GM18873 (cell line): ENCODE results near the gene ARHGEF16.

Experiments used
- ATAC-seq: cut with Tn5 transposase; IDR thresholded peaks from one replicate; pipeline ENCODE4 v1.9.1; 2021; ENCODE audit warnings: mild to moderate bottlenecking, moderate library complexity, moderate number of reproducible peaks; ENCODE audit not compliant: unreplicated experiment, low FRiP score

The ARHGEF16 gene

DNA sequence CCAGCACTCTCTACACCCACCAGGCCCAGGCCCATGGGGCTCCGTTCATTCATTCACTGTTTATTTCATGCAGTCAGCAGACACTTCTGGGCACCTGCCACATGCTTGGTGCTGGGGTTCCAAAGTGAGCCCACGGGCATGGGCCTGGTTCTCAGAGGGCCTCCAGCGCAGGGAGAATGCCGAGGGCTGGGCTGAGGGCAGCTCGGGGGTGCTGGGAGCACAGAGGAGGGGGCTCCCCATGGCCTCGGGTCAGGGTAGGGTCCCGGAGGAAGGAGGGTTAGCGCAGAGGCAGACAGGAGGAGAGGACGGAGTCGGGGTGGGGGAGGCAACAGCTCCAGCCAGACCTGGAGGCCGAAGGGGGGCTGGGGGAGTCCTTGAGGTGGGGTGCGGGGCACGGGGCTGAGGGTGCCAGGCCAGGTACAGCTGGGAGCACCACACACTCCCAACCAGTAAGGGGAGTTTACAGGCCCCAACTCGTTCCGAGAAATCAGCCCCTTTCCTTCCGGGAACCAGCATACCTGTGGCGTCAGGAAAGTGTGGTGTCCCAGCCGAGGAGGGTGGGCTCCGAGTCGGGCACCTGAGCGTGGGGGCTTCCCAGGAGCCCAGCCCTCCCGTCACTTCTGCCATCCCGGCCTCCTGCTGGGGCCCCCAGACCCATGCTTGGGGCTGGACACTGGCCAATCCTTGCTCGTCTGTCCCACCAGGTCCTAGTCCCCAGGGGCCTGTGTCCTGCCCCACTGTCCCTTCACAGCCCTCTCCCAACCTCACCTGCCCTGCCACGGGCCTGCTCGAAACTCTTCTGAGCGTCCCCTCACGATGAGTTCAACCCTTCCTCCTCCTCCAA lies 10.8 kb downstream of the ARHGEF16 start:
- no peak for ATAC-seq

DNA sequence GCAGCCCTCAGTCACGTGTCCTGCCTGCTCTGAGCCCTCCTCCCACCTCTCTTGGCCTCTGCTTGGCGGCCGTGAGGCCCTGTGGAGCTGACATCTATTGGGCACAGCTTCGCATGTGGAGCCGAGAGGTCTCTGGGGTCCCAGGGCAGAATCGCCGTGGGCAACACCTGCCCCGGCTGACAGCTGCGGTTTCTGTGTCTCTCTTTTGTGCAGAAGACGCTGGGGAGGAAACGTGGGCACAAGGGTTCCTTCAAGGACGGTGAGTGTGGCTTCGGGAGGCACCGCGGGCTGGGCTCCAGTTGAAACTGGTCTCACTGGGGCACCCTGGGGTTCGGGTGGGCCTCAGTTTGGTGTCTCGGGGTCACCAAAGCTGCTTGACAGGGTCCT lies 11.5 kb downstream of the ARHGEF16 start:
- ATAC-seq: no peak

DNA sequence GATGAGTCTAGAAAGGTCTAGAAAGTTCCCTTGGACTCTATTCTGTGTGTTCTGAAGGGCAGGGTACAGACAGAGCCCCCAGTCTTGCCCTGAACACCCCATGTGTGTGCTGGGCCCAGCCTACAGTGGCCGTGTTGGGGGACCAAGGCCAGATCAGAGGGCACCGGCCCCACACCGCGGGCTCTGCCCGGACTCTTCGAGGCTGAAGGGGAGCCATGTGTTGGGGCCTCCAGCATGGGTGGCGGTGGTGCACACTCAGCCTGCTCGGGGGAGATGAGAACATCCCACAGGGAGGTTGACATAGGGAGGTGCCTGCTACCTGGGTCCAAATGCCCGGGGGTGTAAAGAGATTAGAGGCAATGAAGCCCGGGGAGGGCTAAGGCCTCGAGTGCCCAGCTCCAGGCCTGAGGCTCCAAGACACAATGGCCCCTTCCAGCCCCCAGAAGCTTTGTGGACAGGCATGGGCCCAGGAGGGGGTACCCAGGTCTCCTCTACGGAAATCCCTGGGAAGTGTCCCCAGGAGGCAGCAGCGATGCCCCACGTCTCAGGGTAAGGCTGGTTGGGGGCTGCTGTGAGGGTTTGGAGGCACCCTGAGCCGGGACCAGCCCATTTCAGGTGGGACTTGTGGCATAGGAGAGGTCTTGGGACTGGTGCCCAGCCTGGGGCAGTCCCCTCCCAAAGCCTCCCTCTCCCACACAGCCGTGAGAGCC lies 12.1 kb downstream of the ARHGEF16 start:
- no peak for ATAC-seq

DNA sequence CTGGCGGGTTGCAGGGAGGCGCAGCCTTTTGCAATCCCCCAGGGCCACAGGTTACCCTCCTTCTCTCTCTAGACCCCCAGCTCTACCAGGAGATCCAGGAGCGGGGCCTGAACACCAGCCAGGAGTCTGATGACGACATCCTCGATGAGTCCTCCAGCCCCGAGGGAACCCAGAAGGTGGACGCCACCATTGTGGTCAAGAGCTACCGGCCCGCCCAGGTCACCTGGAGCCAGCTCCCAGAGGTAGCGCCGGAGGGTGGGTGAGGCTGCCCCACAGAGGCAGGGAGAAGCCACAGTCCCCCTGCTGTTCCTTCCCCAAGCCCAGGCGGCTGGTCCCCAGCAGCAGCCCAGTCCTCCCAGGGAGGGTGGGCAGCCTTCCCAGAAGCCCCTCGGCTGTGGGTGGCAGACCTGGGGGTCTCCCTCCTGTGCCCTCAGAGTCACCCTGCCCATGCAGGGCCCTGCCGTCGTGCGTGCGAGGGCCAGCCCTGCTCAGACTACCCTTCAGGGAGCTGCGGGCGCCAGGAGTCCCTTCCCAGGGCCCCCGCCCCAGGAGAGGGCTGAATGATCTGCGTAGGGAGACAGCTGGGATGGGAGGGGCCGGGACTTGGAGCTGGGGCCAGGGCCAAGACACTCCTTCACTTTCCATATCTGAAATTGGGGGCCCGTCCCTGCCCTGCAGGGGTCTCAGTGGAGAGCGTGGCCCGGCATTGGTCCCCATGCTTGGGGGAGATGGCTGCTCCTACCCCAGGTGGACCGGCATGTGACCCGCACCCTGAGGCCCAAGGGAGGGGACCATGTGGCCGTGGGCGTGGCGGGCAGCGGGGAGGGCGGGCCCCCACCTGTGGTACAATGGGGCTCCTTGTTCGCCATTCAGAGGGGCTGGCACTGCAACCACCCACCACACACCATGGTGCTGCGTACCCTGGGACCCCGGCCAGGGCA lies 12.9 kb downstream of the ARHGEF16 start:
- no peak for ATAC-seq

DNA sequence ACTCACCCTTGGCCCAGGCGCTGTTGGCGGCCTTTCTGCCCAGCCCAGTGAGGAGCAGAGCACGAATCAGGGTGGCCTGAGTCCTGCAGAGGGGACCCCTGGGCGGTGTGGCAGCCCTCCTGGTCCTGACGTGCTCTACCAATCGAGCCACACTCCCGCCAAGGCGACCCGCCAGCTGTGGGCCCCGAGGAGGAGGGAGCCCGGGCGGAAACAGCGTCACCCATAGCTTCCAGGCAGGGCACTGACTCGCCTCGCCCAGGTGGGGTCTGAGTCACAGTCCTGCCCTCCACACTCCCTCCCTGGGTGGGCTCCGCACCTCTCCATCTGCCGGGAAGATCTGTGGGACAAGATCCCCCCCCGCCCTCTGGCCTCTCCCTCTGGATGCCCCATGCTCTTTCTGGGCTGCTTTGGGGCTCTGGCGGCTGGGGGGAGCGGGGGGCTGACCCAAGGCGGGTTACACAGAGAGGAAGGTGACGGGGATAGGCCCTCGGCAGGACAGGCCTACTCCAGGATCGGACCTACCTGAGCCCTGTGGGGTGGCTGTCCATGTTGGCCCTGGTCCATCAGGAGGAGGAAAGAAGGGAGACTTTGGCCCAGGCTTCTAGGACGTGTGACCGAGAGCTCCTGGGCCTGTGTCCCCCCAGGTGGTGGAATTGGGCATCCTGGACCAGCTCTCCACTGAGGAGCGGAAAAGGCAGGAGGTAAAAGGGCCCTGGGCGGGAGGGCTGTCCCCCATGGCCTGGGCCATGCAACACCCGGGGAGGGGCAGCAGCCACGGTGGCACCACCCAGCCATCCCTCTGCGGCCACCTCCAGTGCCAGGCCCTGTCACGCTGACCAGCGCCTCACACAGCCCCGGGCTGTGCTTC lies 14.0 kb downstream of the ARHGEF16 start:
- ATAC-seq: no peak

DNA sequence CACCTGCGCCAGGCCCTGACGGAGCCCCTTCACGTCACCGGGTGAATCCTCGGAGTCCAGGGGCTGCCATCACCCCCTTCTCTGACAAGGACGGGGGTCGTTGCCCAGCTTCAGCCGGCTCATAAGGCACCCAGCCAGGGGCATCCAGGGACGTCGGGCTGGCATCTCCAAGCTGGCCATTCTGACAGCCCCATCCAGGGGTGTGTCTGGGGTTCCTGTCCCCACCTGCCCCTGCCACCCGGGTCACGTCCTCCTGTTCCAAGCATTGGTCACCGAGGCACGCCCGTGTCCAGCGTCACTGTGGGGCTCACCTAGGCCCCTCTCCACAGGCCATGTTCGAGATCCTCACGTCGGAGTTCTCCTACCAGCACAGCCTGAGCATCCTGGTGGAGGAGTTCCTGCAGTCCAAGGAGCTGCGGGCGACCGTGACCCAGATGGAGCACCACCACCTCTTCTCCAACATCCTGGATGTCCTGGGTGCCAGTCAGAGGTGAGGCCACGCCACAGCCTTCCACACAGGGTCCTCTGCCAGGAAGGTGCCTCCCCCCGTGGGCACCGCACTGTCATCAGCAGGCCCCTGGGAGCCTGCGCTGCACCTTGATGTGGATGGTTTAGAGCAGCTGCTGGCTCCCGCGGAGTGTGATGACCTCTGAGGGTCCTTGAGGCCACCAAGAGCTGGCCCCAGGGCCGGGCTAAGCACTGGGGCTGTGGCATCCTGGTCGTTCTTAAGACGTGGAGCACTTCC lies 14.8 kb downstream of the ARHGEF16 start:
- ATAC-seq: no peak

GRCh38 chr1:3469849-3470649 lies 15.6 kb downstream of the ARHGEF16 start:
- ATAC-seq: no peak

GRCh38 chr1:3470650-3471355 lies 16.3 kb downstream of the ARHGEF16 start:
- no peak for ATAC-seq

GRCh38 chr1:3471356-3472087 lies 17.1 kb downstream of the ARHGEF16 start:
- ATAC-seq: no peak

DNA sequence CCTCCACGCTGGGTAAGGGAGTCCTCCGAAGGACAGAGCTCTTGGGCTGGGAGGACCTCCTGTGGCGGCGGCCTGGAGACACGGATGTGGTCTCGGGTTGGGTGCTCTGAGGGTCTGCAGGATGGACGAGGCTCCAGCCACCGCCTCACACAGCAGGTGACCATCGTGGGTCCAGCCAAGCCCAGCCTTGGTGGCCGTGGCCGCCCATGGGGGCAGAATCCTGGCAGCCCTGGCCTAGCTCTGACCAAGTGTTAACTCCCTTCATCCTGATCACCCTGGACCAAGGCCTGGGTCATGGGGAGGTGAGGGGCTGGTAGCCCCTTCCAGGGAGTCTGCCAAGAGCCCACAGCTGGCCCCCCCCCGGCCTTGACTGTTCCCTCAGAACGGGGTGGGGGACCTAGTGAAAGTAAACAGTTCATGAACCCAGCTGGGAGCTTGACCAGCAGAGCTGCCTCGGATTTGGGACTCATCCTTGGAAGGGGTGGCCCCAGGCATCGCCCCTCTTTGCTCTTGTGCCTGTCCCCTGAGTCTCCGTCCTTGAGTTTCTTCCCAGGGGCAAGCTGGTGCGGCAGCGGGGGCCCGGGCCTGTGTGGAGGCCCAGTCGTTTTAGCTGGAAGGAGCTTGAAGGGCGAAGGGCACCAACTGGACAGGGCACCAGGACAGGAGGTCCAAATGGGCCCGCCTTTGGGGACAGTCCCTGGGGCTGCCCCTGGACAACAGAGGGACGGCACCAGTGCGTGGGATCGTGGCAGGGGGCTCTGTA lies 17.8 kb downstream of the ARHGEF16 start:
- no peak for ATAC-seq

GRCh38 chr1:3472906-3473305 lies 18.4 kb downstream of the ARHGEF16 start:
- ATAC-seq: no peak

- no peak for ATAC-seq
Observed at GRCh38 chr1:3473381-3473844, 18.9 kb downstream of the ARHGEF16 start.

DNA sequence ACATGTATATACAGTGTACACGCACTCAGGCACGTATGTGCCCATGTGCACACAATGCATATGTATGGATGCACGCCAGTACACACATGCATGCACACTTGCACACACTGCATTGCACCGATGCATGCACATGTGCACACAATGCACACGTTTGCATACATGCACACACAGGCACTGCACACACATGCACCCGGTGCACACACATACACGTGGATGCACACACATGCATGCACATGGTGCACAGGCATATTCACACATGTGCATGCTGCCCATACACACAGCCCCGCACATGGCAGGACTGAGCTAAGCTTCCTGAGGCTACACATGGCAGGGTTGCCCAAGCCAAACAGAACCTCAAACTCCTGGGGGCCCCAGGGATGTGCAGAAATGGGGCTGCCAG lies 19.6 kb downstream of the ARHGEF16 start:
- no peak for ATAC-seq

DNA sequence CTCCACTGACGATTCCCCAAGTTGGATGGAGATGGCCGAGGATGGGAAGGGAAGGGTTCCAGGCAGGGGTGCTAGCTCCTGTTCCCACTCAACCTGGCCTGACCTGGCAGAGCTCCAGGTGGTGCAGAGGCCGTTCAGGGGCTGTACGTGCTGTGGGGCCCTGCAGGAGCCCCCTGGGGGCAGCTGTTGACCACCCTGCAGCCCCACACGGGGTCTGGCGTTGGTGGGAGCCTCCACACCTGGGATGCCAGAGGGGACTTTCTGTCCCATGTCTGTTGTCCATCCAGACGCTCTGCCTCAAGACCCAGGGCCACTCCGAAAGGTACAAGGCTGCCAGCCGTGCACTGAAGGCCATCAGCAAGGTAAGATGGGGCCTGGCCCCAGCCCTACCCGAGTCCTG lies 20.0 kb downstream of the ARHGEF16 start:
- no peak for ATAC-seq

GRCh38 chr1:3475839-3476573 lies 21.5 kb downstream of the ARHGEF16 start:
- no peak for ATAC-seq

DNA sequence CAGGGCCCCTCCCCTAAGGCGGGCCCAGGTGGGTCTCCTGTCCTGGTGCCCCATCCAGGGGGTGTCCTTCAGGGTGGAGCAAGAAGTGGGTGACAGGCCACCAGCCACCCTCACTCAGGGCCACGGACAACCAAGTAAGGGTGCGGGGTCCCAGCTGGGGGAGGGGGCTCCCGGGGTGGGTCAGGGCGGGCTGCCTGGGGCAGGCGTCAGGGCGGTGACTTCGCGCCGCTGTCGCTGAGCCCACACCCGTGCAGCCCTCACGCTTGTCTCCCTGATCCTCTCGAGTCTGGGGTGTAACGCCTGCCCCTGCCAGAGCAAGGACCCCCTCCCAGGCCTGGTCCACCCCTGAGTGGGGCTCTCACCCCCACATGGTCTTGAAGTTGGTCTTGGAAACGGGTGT lies 22.2 kb downstream of the ARHGEF16 start:
- no peak for ATAC-seq
